ENCODE measurements around the gene ABHD2. TPM values are rescaled to one million over a fixed set of nuclear protein-coding genes. Genes with fewer than 3 reads are reported as not detected.

Gene ABHD2
- total RNA-seq, 1 donor, result 115 TPM

DNA sequence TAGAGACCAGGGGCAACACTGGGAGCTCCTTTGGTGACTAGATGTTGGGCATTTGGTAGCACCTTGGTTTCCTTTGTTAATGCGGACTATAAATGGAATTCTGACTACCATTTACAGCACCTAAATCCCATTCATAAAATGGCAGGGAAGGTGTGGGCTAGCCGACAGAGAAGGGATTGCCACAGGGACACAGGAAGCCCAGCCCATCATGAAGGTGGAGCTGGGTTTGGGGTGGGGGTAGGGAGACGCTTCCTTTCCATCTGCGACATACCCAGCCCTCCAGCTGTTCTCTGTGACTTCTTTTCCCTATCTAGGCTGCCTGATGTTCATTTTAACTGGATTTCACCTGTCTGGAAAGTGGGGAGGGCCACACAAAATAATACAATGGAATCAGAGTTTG is 21.0 kb downstream of the ABHD2 start:
- H3K36me3 ChIP-seq (ENCODE audit: insufficient read depth, low read length), result peaks cover 11% of the 10 kb centered on the region
- H3K4me2 ChIP-seq (ENCODE audit: insufficient read depth, low read length), result no peak overlapping the region
- H3K27ac ChIP-seq (ENCODE audit: low read depth, low read length), result no peak overlapping the region
- H3K4me3 ChIP-seq (ENCODE audit: insufficient read depth, low read length), result no peak overlapping the region
- H3K9me3 ChIP-seq (ENCODE audit: low read depth, low read length), result no peaks in the 10 kb centered on the region
- peaks cover 40% of the 10 kb centered on the region for H3K4me1 ChIP-seq (ENCODE audit: insufficient read depth, low read length)
- DNase-seq (ENCODE audit: insufficient read length, low spot score, missing footprints), result no peak
- TF ChIP-seq, protein P1, sequence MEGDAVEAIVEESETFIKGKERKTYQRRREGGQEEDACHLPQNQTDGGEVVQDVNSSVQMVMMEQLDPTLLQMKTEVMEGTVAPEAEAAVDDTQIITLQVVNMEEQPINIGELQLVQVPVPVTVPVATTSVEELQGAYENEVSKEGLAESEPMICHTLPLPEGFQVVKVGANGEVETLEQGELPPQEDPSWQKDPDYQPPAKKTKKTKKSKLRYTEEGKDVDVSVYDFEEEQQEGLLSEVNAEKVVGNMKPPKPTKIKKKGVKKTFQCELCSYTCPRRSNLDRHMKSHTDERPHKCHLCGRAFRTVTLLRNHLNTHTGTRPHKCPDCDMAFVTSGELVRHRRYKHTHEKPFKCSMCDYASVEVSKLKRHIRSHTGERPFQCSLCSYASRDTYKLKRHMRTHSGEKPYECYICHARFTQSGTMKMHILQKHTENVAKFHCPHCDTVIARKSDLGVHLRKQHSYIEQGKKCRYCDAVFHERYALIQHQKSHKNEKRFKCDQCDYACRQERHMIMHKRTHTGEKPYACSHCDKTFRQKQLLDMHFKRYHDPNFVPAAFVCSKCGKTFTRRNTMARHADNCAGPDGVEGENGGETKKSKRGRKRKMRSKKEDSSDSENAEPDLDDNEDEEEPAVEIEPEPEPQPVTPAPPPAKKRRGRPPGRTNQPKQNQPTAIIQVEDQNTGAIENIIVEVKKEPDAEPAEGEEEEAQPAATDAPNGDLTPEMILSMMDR (IDR thresholded peaks at IDR 0.05; ENCODE audit: extremely low read depth, low read depth, low read length), result no peak
- H2AFZ ChIP-seq (ENCODE audit: low read length), result no peak overlapping the region
- H3K27me3 ChIP-seq (ENCODE audit: insufficient read depth, low read length), result no peaks in the 10 kb centered on the region
- H4K20me1 ChIP-seq (ENCODE audit: insufficient read depth, low read length), result peaks cover 2% of the 10 kb centered on the region
- H3K79me2 ChIP-seq (ENCODE audit: insufficient read depth, low read length), result peaks cover 72% of the 10 kb centered on the region

DNA sequence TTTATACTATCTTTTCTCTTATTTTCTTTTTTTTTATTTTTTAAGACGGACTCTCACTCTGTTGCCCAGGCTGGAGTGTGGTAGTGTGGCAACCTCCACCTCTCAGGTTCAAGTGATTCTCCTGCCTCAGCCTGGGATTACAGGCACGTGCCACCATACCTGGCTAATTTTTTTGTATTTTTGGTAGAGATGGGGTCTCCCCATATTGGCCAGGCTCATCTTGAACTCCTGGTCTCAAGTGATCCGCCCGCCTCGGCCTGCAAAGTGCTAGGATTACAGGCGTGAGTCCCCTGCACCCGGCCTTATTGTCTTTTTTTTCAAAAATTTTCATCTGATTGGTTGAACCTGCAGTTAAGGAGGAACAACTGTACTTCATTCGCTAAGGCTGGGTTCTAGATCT is 21.8 kb downstream of the ABHD2 start:
- Histone ChIP-seq H3K4me1 (ENCODE audit: insufficient read depth, low read length) (peaks cover 38% of the 10 kb centered on the region), H3K27me3 (ENCODE audit: insufficient read depth, low read length) (no peaks in the 10 kb centered on the region), H2AFZ (ENCODE audit: low read length) (no peak overlapping the region), H3K79me2 (ENCODE audit: insufficient read depth, low read length) (peaks cover 79% of the 10 kb centered on the region), H3K4me3 (ENCODE audit: insufficient read depth, low read length) (no peak overlapping the region), H3K27ac (ENCODE audit: low read depth, low read length) (no peak overlapping the region), H3K9me3 (ENCODE audit: low read depth, low read length) (no peaks in the 10 kb centered on the region), H3K4me2 (ENCODE audit: insufficient read depth, low read length) (no peak overlapping the region), H3K36me3 (ENCODE audit: insufficient read depth, low read length) (peaks cover 12% of the 10 kb centered on the region), H4K20me1 (ENCODE audit: insufficient read depth, low read length) (peaks cover 2% of the 10 kb centered on the region)
- TF ChIP-seq, protein P1 (IDR thresholded peaks at IDR 0.05; ENCODE audit: extremely low read depth, low read depth, low read length), result no peak
- DNase-seq (ENCODE audit: insufficient read length, low spot score, missing footprints), result no peak

- Histone ChIP-seq H4K20me1 (ENCODE audit: insufficient read depth, low read length) (peaks cover 2% of the 10 kb centered on the region), H3K4me3 (ENCODE audit: insufficient read depth, low read length) (no peak overlapping the region), H3K36me3 (ENCODE audit: insufficient read depth, low read length) (peaks cover 19% of the 10 kb centered on the region), H3K9me3 (ENCODE audit: low read depth, low read length) (no peaks in the 10 kb centered on the region), H3K27me3 (ENCODE audit: insufficient read depth, low read length) (no peaks in the 10 kb centered on the region), H2AFZ (ENCODE audit: low read length) (no peak overlapping the region), H3K79me2 (ENCODE audit: insufficient read depth, low read length) (peaks cover 83% of the 10 kb centered on the region), H3K27ac (ENCODE audit: low read depth, low read length) (no peak overlapping the region), H3K4me2 (ENCODE audit: insufficient read depth, low read length) (no peak overlapping the region), H3K4me1 (ENCODE audit: insufficient read depth, low read length) (peaks cover 38% of the 10 kb centered on the region)
- no peak for DNase-seq (ENCODE audit: insufficient read length, low spot score, missing footprints)
- TF ChIP-seq, protein P1 (IDR thresholded peaks at IDR 0.05; ENCODE audit: extremely low read depth, low read depth, low read length), result no peak
Measured at GRCh38 chr15:89111352-89111751, 23.1 kb downstream of the ABHD2 start.

DNA sequence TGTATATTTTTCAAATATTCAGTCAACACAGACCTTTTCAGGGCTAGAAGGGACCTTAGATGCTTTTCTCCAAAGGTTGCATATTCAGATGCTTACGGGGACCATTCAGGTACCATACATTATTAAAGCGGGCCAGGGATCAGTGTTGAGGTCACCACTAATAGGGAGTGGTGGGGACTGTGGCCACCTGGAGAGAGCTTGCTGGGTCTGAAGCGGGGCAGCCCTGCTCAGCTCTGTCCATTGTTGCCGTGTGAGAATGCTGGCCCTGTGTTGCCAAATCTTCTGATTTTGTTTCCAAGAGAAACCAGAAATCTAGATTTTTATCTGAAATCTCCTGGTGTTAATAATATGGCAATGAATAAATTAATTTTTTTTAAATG is 23.7 kb downstream of the ABHD2 start:
- H4K20me1 ChIP-seq (ENCODE audit: insufficient read depth, low read length), result peaks cover 2% of the 10 kb centered on the region
- no peaks in the 10 kb centered on the region for H3K27me3 ChIP-seq (ENCODE audit: insufficient read depth, low read length)
- DNase-seq (ENCODE audit: insufficient read length, low spot score, missing footprints), result no peak
- no peaks in the 10 kb centered on the region for H3K9me3 ChIP-seq (ENCODE audit: low read depth, low read length)
- H3K4me2 ChIP-seq (ENCODE audit: insufficient read depth, low read length), result no peak overlapping the region
- no peak overlapping the region for H3K4me3 ChIP-seq (ENCODE audit: insufficient read depth, low read length)
- TF ChIP-seq, protein P1 (IDR thresholded peaks at IDR 0.05; ENCODE audit: extremely low read depth, low read depth, low read length), result no peak
- H2AFZ ChIP-seq (ENCODE audit: low read length), result no peak overlapping the region
- peaks cover 44% of the 10 kb centered on the region for H3K4me1 ChIP-seq (ENCODE audit: insufficient read depth, low read length)
- peaks cover 80% of the 10 kb centered on the region for H3K79me2 ChIP-seq (ENCODE audit: insufficient read depth, low read length)
- peaks cover 24% of the 10 kb centered on the region for H3K36me3 ChIP-seq (ENCODE audit: insufficient read depth, low read length)
- peak overlapping the region; percentile 63 for H3K27ac ChIP-seq (ENCODE audit: low read depth, low read length)
